GM12865 (cell line): ENCODE results near the gene SATB1.

Experiments
- DNase-seq: peaks from one replicate; pipeline ENCODE4 v3.0.0; 2010; ENCODE audit warnings: low read depth
- H3K4me3 ChIP-seq: 2 replicates; pipeline ENCODE4 v1.5.1; 2011; ENCODE audit warnings: mild to moderate bottlenecking, low read depth, low read length, control low read depth
- CTCF ChIP-seq: IDR thresholded peaks from 2 replicates; pipeline ENCODE4 v1.5.1; 2011; ENCODE audit warnings: low read length, control low read depth, low read depth, inconsistent platforms; ENCODE audit not compliant: insufficient read depth; ENCODE audit errors: missing control alignments

Gene SATB1

GRCh38 chr3:18357747-18358146, 67.4 kb downstream of the SATB1 start:
- H3K4me3 ChIP-seq = no peak overlapping the region
- no peak for DNase-seq
- TF ChIP-seq CTCF = no peak

GRCh38 chr3:18355832-18356231, 69.3 kb downstream of the SATB1 start:
- no peak overlapping the region for H3K4me3 ChIP-seq
- no peak for DNase-seq
- TF ChIP-seq CTCF = no peak

GRCh38 chr3:18354701-18355100, 70.4 kb downstream of the SATB1 start:
- H3K4me3 ChIP-seq = no peak overlapping the region
- no peak for TF ChIP-seq CTCF
- DNase-seq = no peak

GRCh38 chr3:18351823-18352744, 73.1 kb downstream of the SATB1 start:
- DNase-seq = no peak
- no peak for TF ChIP-seq CTCF
- H3K4me3 ChIP-seq = no peak overlapping the region

- no peak for DNase-seq
- TF ChIP-seq CTCF = no peak
- no peak overlapping the region for H3K4me3 ChIP-seq
These were observed 74.0 kb downstream of the SATB1 start for GRCh38 chr3:18351069-18351628.

- TF ChIP-seq CTCF = no peak
- no peak for DNase-seq
- H3K4me3 ChIP-seq = no peak overlapping the region
These were observed 75.8 kb downstream of the SATB1 start for GRCh38 chr3:18349197-18349798.
